Limb (tissue), 2 donors: ENCODE measurements around the gene CCDC33.

Experiments used
- DNase-seq, 2 donors: peaks; one replicate each; pipeline ENCODE4 v3.0.0-alpha.2; 2016; ENCODE audit errors: extremely low spot score in 2 of 2

CCDC33 gene

GRCh38 chr15:74281147-74282133 lies 45.3 kb downstream of the CCDC33 start:
- DNase-seq, result no peak

GRCh38 chr15:74283368-74283767 lies 47.2 kb downstream of the CCDC33 start:
- DNase-seq, result no peak

DNA sequence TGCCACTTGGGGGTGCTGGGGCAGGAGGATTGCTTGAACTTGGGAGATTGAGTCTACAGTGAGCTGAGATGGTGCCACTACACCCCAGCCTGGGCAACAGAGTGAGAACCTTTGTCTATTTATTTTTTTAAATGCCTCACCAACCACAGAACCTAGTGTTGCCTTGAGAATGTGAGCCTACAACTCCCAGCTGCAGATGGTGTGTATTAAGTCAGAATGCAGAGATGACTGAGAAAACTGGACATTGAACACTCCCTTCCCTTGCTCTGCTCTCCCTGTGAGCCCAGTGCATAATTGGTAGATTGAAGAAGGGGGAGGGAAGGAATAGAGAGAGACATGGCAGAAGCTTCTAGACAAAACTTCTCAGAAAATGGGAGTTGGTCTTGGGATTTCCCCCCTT lies 53.5 kb downstream of the CCDC33 start:
- DNase-seq, result no peak

DNA sequence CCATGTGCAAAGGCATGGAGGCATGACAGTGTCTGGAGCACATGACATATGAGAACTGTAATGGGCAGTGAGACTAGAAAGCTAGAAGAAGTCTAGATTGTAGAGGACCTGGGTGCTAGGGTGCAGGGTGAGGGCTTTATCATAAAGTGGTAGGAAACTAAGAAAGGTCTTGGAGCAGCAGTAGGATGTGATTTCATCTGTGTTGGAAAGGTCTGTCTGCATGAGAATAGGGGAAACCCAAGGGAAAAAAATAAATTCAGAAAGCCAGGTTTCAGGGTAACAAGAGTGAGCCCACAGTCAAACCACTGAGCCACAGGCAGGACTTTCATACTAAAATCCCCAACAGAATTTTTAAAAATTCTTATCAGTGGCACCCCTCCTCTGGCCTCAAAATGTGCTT lies 54.5 kb downstream of the CCDC33 start:
- DNase-seq, result no peak

GRCh38 chr15:74291101-74292071 lies 55.3 kb downstream of the CCDC33 start:
- peak; percentile 78 to 90 for DNase-seq

- DNase-seq, result no peak
Measured at GRCh38 chr15:74293021-74293810, 57.1 kb downstream of the CCDC33 start.

- DNase-seq, result no peak
Measured at GRCh38 chr15:74294010-74294409, 57.9 kb downstream of the CCDC33 start.

DNA sequence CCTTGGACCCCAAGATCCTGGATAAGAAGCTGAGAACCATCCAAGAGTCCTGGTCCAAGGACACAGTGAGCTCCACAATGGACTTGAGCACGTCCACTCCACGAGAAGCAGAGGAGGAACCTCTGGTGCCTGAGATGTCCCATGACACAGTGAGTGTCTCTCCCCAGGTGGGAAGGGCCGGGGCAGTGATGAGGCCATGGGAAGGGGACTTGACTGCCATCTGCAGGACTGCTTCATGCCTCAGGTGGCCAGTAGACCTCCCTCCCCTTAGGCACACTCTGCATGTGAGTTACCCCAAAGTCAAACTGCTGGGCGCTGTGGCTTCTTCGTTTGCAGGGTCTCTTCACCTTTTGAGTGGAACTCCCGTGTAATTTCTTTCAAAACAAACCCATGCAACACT lies 59.7 kb downstream of the CCDC33 start:
- no peak for DNase-seq

DNA sequence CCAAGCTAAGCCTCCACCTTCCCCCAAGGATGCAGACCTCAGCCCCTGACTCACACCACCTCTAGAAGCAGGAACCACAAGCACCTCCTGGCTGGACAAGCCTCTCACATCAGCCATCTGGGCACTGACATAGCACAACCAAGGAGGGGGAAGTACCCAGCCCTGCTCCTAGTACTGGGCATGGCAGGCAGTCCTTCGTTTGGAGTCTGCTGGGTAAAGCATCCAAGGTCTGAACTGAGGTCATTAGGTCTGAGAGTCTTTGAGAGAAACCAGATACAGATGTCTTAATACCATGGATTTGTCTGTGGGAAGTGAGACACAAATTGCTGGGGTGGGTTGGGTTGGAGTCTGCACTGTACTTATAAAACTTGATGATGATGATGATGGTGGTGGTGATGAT lies 61.8 kb downstream of the CCDC33 start:
- DNase-seq, result no peak

DNA sequence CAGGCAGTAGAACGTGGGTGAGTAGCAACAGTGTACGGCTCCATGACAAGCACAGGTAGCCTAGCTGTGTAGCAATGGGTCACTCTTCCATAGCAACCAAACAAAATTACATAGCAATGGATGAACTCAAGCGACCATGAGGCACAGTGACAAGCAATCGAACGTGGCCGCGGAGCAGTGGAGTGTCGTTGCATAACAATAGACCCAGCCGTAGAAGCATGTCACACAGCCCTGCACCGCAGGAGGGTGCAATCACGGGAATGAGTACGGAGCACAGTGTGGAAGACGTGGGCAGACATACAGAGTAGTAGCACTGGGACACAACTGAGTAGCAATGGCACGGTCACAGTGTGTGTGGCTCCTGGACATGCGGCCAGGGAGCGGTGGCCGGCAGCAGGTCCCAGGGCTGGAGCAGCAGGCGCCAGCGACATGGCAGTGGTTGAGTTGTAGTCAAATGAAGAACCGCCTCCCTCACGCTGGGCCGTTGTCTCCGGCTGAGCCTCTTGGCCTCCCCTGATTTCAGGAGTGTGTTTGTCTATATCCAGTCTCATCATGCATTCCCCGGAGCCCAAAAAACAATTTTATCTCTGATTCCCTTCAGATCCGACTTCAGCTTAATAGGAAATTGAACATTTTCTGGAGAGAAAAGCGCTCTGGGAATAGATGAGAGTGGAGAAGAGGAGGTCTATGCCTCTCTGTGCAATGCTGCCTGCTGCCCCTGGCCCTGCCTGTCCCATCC lies 64.1 kb downstream of the CCDC33 start:
- DNase-seq, result no peak

DNA sequence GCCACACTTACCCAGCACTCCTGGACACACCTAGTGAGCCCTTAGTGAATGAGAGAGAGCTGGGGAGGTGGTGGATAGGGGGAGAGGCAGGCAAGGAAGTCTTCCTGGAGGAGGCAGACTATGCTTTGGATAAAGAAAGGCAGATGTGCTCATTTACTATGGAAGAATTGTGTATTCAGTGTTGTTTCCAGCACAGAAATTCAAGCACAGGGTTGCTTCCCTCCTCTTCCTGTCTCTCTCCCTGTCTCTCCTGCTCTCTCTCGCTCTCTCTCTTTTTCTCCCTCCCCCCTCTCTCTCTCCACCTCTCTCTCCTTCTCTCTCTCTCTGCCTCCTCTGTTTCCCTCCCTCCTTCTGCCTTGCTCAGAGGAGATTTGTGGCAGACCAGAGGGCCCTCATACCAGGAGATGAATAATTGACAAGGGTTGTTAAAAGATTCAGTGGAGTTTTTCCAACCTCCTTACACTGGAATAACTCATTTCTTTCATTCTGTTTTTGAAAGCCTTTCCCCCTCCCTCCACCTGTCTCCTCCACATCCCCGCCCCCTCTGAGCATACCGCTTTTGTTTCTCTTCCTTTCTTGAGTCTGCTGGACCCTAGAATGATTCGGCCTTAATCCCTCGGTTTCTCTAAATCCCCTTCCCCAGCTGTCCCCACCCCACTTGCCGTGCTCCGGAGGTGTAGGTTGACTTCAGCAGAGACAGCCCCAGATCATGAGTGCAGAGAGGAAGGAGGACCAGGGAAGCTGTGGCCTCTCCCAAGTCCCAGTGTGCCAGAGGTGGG lies 65.6 kb downstream of the CCDC33 start:
- no peak for DNase-seq

DNA sequence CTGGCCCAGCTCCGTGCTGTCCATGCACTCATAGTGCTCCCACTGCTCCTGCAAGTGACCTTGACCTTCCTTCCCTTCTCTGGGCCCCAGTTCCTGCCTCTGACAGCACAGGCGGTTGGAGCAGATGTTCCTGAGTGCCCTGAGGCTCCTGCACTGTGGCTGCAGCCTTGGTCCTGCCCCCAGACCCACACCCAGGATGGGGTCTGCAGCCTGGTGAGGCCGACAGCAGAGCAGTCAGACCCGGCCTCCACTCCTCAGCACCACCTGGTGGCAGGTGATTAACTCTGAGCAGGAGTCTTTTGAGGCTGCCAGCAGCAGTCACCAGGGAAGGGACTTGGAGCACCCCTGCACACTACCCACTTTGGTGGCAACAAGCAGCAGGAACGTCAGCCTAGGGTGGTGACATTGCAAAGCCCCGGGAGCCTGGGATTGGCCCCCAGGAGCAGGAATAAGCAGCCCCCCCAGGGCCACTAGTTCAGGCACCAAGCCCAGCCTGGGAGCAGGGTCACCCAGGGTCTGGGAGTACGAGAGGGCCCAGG lies 66.8 kb downstream of the CCDC33 start:
- DNase-seq, result peak in 1 of 2 donors; percentile 75

DNA sequence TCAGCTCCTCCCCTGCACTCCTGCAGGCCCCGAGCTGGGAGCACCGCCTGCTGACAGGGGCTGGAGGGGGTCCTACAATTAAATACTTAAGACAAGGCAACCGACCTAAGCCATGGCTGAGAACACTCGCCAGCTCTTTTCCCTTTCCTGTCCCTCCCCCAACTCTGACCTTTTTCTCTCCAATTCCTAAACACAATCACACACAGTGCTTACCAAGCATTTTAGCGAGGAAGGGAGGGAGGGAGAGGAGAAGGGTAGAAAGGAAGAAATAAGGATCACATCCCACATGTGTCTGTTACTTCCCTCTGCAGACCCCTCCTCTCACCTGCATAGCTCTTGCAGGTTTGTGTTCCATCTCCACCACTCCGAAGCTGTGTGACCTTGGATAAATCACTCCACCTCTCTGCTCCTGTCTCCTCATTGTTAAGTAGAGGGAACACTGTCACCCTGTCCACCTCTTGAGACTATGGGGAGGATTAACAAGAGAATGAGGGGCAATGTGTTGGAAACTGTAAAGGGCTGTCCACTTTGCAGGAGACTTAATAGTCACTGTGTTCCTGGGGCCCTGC lies 67.7 kb downstream of the CCDC33 start:
- no peak for DNase-seq

- peak in 1 of 2 donors; percentile 66 for DNase-seq
Measured at GRCh38 chr15:74304431-74304830, 68.3 kb downstream of the CCDC33 start.

GRCh38 chr15:74305687-74306086 lies 69.6 kb downstream of the CCDC33 start:
- DNase-seq, result no peak

GRCh38 chr15:74306781-74307217 lies 70.7 kb downstream of the CCDC33 start:
- no peak for DNase-seq

GRCh38 chr15:74307827-74308811 lies 72.0 kb downstream of the CCDC33 start:
- peak in 1 of 2 donors; percentile 77 for DNase-seq
